ENCODE measurements around the gene TMEM80. TPM values are rescaled to one million over a fixed set of nuclear protein-coding genes. Genes with fewer than 3 reads are reported as not detected.

TMEM80 gene
- total RNA-seq, 1 donor from 2014 or later = 22.9 TPM

- DNase-seq (ENCODE audit: low spot score) = no peak
- Mint-ChIP-seq H3K27ac (ENCODE audit: unreplicated experiment) (no peak overlapping the region), H3K4me3 (ENCODE audit: unreplicated experiment) (no peak overlapping the region), H3K9me3 (ENCODE audit: unreplicated experiment) (no peaks in the 10 kb centered on the region), H3K36me3 (ENCODE audit: low read depth, unreplicated experiment) (no peaks in the 10 kb centered on the region), H3K27me3 (ENCODE audit: unreplicated experiment) (peaks cover 10% of the 10 kb centered on the region), H3K4me1 (ENCODE audit: unreplicated experiment) (peaks cover 2% of the 10 kb centered on the region)
- no peak for TF ChIP-seq CTCF (IDR thresholded peaks at IDR 0.05; ENCODE audit: unreplicated experiment)
These were observed 13.7 kb downstream of the TMEM80 start for GRCh38 chr11:709109-709997.

- H3K4me3 Mint-ChIP-seq (ENCODE audit: unreplicated experiment) = no peak overlapping the region
- DNase-seq (ENCODE audit: low spot score) = no peak
- peaks cover 5% of the 10 kb centered on the region for H3K27me3 Mint-ChIP-seq (ENCODE audit: unreplicated experiment)
- TF ChIP-seq CTCF (IDR thresholded peaks at IDR 0.05; ENCODE audit: unreplicated experiment) = no peak
- no peaks in the 10 kb centered on the region for H3K9me3 Mint-ChIP-seq (ENCODE audit: unreplicated experiment)
- no peak overlapping the region for H3K27ac Mint-ChIP-seq (ENCODE audit: unreplicated experiment)
- H3K36me3 Mint-ChIP-seq (ENCODE audit: low read depth, unreplicated experiment) = no peaks in the 10 kb centered on the region
- no peaks in the 10 kb centered on the region for H3K4me1 Mint-ChIP-seq (ENCODE audit: unreplicated experiment)
These were observed 18.8 kb downstream of the TMEM80 start for GRCh38 chr11:714436-714835.

- H3K4me1 Mint-ChIP-seq (ENCODE audit: unreplicated experiment) = no peaks in the 10 kb centered on the region
- DNase-seq (ENCODE audit: low spot score) = no peak
- no peaks in the 10 kb centered on the region for H3K36me3 Mint-ChIP-seq (ENCODE audit: low read depth, unreplicated experiment)
- peaks cover 10% of the 10 kb centered on the region for H3K27me3 Mint-ChIP-seq (ENCODE audit: unreplicated experiment)
- H3K27ac Mint-ChIP-seq (ENCODE audit: unreplicated experiment) = no peak overlapping the region
- TF ChIP-seq CTCF (IDR thresholded peaks at IDR 0.05; ENCODE audit: unreplicated experiment) = no peak
- H3K4me3 Mint-ChIP-seq (ENCODE audit: unreplicated experiment) = no peak overlapping the region
- no peaks in the 10 kb centered on the region for H3K9me3 Mint-ChIP-seq (ENCODE audit: unreplicated experiment)
These were observed 23.8 kb downstream of the TMEM80 start for GRCh38 chr11:719214-720016.

GRCh38 chr11:720017-720641 lies 24.5 kb downstream of the TMEM80 start:
- Mint-ChIP-seq H3K36me3 (ENCODE audit: low read depth, unreplicated experiment) (no peaks in the 10 kb centered on the region), H3K9me3 (ENCODE audit: unreplicated experiment) (no peaks in the 10 kb centered on the region), H3K4me1 (ENCODE audit: unreplicated experiment) (no peaks in the 10 kb centered on the region), H3K27me3 (ENCODE audit: unreplicated experiment) (peaks cover 10% of the 10 kb centered on the region), H3K4me3 (ENCODE audit: unreplicated experiment) (no peak overlapping the region), H3K27ac (ENCODE audit: unreplicated experiment) (no peak overlapping the region)
- TF ChIP-seq CTCF (IDR thresholded peaks at IDR 0.05; ENCODE audit: unreplicated experiment) = no peak
- no peak for DNase-seq (ENCODE audit: low spot score)

Data from endothelial cell (in vitro differentiated cells).